Aorta (tissue), 5 donors: ENCODE measurements around the gene SFSWAP. TPM values are rescaled to one million over a fixed set of nuclear protein-coding genes. Genes with fewer than 3 reads are reported as not detected.

Experiments used
- ATAC-seq: fragments of 200-7000 bp; cut with Tn5 transposase; one replicate; pipeline ENCODE4 v1.9.1; 2022; ENCODE audit warnings: moderate library complexity; ENCODE audit not compliant: low FRiP score
- DNase-seq, 2 donors: peaks; one replicate each; pipeline ENCODE4 v3.0.0-alpha.2; 2020
- H3K27ac ChIP-seq, 2 donors: one replicate each; pipeline ENCODE4 v1.5.1; 2013; ENCODE audit warnings: low read length in 2 of 2, mild to moderate bottlenecking in 2 of 2, moderate library complexity in 2 of 2, control low read depth in 1 of 2, inconsistent platforms in 1 of 2, low read depth in 1 of 2
- H3K27me3 ChIP-seq, 2 donors: one replicate each; pipeline ENCODE4 v1.6.1; 2013; ENCODE audit warnings: control low read depth in 1 of 2, low read length in 1 of 2, mild to moderate bottlenecking in 1 of 2, moderate library complexity in 1 of 2; ENCODE audit not compliant: insufficient read depth in 2 of 2, control insufficient read depth in 1 of 2
- H3K36me3 ChIP-seq, 2 donors: one replicate each; pipeline ENCODE4 v1.6.1; 2013; ENCODE audit warnings: control low read depth in 1 of 2, low read length in 1 of 2, mild to moderate bottlenecking in 1 of 2; ENCODE audit not compliant: insufficient read depth in 2 of 2, control insufficient read depth in 1 of 2
- H3K4me1 ChIP-seq, 2 donors: one replicate each; pipeline ENCODE4 v1.6.1; 2013; ENCODE audit warnings: low read length in 2 of 2, control low read depth in 1 of 2, mild to moderate bottlenecking in 1 of 2, moderate library complexity in 1 of 2; ENCODE audit not compliant: insufficient read depth in 2 of 2, control insufficient read depth in 1 of 2
- H3K4me3 ChIP-seq, 2 donors: one replicate each; pipeline ENCODE4 v1.5.1; 2013; ENCODE audit warnings: low read length in 2 of 2, control low read depth in 1 of 2, mild to moderate bottlenecking in 1 of 2
- H3K9me3 ChIP-seq: one replicate; pipeline ENCODE4 v1.6.1; 2013; ENCODE audit warnings: mild to moderate bottlenecking, low read length; ENCODE audit not compliant: control insufficient read depth
- WGBS, 2 donors: extraction: QIAGEN DNeasy Blood & Tissue Kit; methylation state at CpG; one replicate each; pipeline ENCODE4 v1.1.7; 2013; 5-methylcytosine and 5-hydroxymethylcytosine counted together
- intact Hi-C, 2 donors: fragments of 100-400 bp; cut with DNase I; formaldehyde crosslinking; loops; one replicate each; pipeline versions ENCODE4 v1.14.2 to v1.15.0; 2022
- polyA plus RNA-seq, 2 donors: library from polyadenylated mRNA; stranded (reverse); fragments of 200-250 nt; gene quantifications; one replicate each; pipeline ENCODE4 v1.2.3, GENCODE V29; 2013
- total RNA-seq, 2 donors: library from RNA; stranded (reverse); fragmentation: NEBNext Ultra II Directional; extraction: Animal tissue kit (Norgen Biotek cat#: 25700); gene quantifications; one replicate each; pipeline ENCODE4 v1.2.1, GENCODE V29; 2021
- donor health status: healthy with polysubstance abuse.
- donor health status: Bipolar disorder and iron deficiency.
- donor health status: DM: no; HTN: no; CAD: no.
- donor health status: DM: no; HTN: no; CAD: no.
- donor health status: DM: yes; HTN: yes; CAD: no.

SFSWAP gene
- total and polyA plus RNA-seq, 4 donors = 13.4 to 72.3 (median 48.7) TPM

DNA sequence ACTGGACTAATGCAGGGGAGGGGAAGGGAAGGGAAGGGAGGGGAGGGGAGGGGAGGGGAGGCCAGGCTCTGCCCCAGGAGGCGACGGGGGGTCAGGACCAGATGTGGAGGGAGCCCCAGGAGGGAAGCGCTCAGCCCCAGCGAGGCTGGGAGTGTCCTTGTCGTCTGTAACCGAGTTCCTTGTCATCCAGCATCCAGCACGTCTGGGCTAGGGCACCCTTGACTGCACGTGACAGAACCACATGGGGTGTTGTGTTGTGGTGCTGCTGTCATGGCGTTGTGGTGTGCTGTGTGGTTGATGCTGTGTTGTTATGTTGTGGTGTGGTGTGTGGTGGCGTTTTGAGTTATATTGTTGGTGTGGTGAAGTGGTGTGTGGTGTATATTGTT, 28.4 kb upstream of the SFSWAP start:
- ATAC-seq (peak; percentile 8), DNase-seq (no peak)
- H3K9me3 ChIP-seq = no peaks in the 10 kb centered on the region

DNA sequence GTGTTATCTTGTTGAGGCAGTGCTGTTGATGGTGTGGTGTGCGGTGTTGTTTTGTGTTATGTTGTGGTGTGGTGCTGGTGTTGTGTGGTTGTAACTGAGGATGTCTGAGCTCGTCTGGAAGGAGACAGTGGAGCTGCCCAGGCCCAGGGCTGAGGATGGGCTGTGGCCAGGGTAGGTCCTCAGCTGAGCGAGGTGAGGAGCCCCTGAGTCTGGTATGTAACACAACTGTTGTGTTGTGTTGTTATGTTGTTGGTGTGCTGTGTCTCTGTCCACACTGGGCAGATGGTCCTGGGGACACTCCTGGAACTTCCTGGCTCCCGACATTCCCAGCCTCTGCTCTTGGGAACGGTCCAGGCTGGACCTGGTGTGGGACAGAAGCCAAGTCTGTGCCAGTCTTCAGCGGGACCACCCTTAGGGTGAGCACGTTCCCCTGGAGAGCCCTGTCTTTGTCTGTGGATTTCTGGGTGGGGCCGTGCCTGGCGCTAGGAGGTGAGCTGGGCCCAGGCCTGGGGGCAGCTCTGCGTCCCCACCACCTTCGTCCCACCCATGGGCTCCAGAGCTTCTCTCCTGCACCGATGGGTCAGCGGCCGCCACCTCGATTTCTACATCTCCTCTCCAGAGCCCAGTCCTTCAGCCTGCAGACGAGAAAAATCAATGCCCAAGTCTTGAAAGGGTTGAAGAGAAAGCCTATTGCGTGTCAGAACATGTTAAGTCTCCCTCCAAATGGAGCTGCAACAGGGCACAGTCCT, 27.4 kb upstream of the SFSWAP start:
- ATAC-seq = no peak
- no peak overlapping the region for H3K27ac ChIP-seq
- no peaks in the 10 kb centered on the region for H3K9me3 ChIP-seq
- 75 to 77% methylated on average over 17 of the region's 17 CpGs for WGBS, 2 donors
- peak; percentile 35 to 38 for DNase-seq
- H3K4me3 ChIP-seq = no peak overlapping the region
- intact Hi-C loops = no loop called here
- no peaks in the 10 kb centered on the region for H3K36me3 ChIP-seq
- no peaks in the 10 kb centered on the region for H3K4me1 ChIP-seq
- H3K27me3 ChIP-seq = no peaks in the 10 kb centered on the region

More for the DNA sequence above, 28.4 kb upstream of the SFSWAP start:
- WGBS, 2 donors = 21% methylated on average over 10 of the region's 10 CpGs
- intact Hi-C loops = no loop called here
- Histone ChIP-seq H3K4me3 (no peak overlapping the region), H3K27ac (no peak overlapping the region), H3K4me1 (no peaks in the 10 kb centered on the region), H3K36me3 (no peaks in the 10 kb centered on the region), H3K27me3 (no peaks in the 10 kb centered on the region)

DNA sequence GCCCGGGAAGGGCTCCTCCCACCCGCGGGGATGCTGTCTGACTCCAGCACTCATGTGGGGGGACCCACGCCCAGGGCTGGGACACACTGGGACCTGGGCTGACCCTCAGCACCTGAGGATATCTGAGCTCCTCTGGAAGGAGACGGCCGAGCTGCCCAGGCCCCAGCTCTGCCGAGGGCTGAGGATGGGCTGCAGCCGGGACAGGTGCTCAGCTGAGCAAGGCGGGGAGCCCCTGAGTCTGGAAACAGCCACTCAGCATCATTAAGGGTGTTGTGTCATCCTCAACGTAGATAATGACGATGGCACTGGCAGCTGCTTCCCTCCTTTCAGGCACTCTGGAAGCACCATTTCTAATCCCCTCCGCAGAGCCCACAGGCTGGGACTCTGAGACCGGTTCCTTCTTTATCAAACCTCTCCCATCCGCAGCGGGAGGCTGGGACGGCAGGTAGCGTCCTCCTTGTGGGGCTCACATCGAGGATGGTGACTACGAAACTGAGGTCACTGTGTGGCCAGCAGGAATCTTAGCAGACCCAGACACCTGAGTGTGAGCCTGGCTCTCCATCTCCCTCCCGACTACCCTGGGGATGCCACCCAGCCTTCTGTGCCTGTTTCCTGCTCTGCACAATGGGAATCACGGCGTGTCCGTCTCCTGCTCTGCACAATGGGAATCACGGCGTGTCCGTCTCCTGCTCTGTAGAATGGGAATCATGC, 26.7 kb upstream of the SFSWAP start:
- Histone ChIP-seq H3K4me3 (no peak overlapping the region), H3K9me3 (no peaks in the 10 kb centered on the region), H3K4me1 (no peaks in the 10 kb centered on the region), H3K27ac (no peak overlapping the region), H3K27me3 (no peaks in the 10 kb centered on the region), H3K36me3 (no peaks in the 10 kb centered on the region)
- intact Hi-C loops = no loop called here
- DNase-seq = peak; percentile 24 to 47
- 68 to 76% methylated on average over 26 of the region's 26 CpGs for WGBS, 2 donors
- no peak for ATAC-seq

DNA sequence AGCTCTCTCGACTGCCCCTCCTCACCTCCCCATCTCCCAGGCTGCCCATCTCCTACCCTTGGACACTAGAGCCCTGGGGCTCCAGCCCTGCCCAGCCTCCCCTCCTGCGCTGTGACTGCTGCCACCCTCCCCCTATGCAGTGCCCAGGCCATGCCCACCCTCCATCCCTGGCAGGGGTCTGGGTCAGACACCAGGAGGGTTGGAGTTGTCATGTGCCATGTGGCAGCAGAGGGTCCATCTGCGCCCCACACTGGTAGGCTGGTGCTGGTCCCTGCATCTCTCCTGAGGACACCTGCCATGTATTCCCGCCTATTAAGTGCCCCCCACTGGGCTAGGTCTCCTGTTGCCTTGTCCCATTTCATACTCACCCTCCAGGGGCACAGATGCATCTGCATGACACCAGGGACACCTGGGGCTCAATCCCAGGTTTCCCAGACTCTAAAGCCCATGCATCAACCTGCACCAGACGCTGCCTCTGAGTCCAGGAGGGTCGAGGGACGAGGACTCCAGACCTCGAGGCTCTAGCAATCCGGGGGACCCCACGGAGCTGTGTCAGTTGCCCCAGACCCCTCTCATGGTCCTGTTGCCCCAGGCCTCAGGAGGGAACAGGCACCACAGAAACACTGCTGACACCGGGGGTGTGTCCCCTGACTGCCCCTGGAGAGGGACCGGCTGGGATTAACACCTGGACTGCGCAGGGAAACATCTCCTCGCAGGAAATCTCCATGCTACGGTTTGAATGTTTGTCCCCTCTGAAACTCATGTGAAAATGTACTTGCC, 23.4 kb upstream of the SFSWAP start:
- Histone ChIP-seq H3K9me3 (no peaks in the 10 kb centered on the region), H3K4me3 (no peak overlapping the region), H3K27ac (no peak overlapping the region), H3K36me3 (no peaks in the 10 kb centered on the region), H3K27me3 (no peaks in the 10 kb centered on the region), H3K4me1 (no peaks in the 10 kb centered on the region)
- DNase-seq (peak; percentile 21 to 44), ATAC-seq (no peak)
- WGBS, 2 donors = 75 to 78% methylated on average over 15 of the region's 15 CpGs
- intact Hi-C loops = no loop called here

- intact Hi-C loops = no loop called here
- H3K27me3 ChIP-seq = no peaks in the 10 kb centered on the region
- no peak overlapping the region for H3K27ac ChIP-seq
- DNase-seq (no peak), ATAC-seq (no peak)
- no peaks in the 10 kb centered on the region for H3K4me1 ChIP-seq
- H3K4me3 ChIP-seq = no peak overlapping the region
- no peaks in the 10 kb centered on the region for H3K9me3 ChIP-seq
- WGBS, 2 donors = 78 to 81% methylated on average over 3 of the region's 3 CpGs
- H3K36me3 ChIP-seq = no peaks in the 10 kb centered on the region
Measured at GRCh38 chr12:131688131-131688844, 22.6 kb upstream of the SFSWAP start.

- Histone ChIP-seq H3K27me3 (no peaks in the 10 kb centered on the region), H3K9me3 (no peaks in the 10 kb centered on the region), H3K4me1 (no peaks in the 10 kb centered on the region), H3K4me3 (no peak overlapping the region), H3K36me3 (no peaks in the 10 kb centered on the region), H3K27ac (no peak overlapping the region)
- WGBS, 2 donors = 89 to 90% methylated on average over 3 of the region's 3 CpGs
- ATAC-seq (no peak), DNase-seq (no peak)
- intact Hi-C loops = no loop called here
Measured at GRCh38 chr12:131688845-131689154, 22.1 kb upstream of the SFSWAP start.

DNA sequence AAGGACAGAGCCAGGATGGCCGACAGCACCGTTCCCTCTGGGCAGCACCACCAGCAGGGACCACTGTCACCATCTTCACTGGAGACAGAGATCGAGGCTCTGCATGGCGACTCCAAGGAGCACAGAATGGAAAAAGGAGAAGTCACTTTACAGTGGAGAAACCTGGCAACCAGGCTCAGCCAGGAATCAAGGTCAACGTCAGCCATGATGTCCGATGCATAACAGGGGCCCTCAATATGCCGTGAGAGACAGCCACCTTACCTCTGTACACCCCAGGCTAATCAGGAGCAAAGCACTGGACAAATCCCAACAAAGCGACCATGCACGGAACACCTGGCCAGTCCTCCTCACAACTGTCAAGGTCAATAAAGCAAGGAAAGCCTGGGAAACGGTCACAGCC, 20.6 kb upstream of the SFSWAP start:
- Histone ChIP-seq H3K36me3 (no peaks in the 10 kb centered on the region), H3K4me3 (no peak overlapping the region), H3K9me3 (no peaks in the 10 kb centered on the region), H3K27ac (no peak overlapping the region), H3K4me1 (no peaks in the 10 kb centered on the region), H3K27me3 (no peaks in the 10 kb centered on the region)
- ATAC-seq (no peak), DNase-seq (no peak)
- WGBS, 2 donors = 81 to 86% methylated on average over 10 of the region's 10 CpGs
- intact Hi-C loops = no loop called here

DNA sequence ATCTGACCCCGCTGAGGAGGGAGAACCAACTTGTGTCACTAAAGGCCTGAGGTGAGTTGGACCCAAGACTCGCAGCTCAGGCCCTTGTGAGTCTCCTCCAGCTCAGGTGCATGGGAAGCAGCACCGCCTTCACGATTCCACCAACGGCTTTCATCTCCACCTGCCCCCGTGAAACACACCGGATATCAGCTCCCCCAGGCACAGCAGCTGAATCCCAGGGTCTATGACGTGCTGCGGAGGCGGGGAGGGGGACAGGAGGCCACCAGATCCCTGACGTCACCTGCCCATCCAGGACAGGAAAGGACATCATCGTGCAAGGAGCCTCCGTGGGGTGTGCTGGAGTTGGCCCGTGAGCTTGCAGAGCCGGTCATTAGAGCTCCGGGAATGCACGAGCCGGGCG, 18.5 kb upstream of the SFSWAP start:
- no peaks in the 10 kb centered on the region for H3K9me3 ChIP-seq
- no peaks in the 10 kb centered on the region for H3K4me1 ChIP-seq
- intact Hi-C loops = no loop called here
- H3K27me3 ChIP-seq = no peaks in the 10 kb centered on the region
- no peak overlapping the region for H3K4me3 ChIP-seq
- no peak overlapping the region for H3K27ac ChIP-seq
- DNase-seq = no peak
- 83 to 84% methylated on average over 19 of the region's 19 CpGs for WGBS, 2 donors
- H3K36me3 ChIP-seq = no peaks in the 10 kb centered on the region
- no peak for ATAC-seq
